ENCODE results near the gene NEURL1.

The NEURL1 gene

DNA sequence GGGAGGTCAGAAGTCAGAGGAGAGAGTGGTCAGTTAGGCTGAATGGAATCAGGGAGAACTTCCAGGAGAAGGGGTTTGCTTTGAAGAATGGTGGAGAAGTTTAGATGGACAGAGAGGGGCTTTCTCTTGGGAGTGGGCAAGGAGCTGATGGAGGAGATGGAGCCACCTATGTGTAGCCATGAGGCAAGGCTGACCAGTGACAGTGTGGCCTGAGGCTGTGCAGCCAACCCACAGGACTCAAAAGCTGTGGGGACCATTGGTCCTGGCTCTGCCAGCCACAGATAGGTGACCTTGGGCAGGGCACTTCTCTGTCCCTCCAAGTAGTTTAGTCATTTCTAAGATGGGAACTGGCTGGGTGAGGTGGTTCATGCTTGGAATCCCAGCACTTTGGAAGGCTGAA is 18.7 kb downstream of the NEURL1 start:
- DNase-seq (ENCODE audit: extremely low read depth, insufficient read length), result no peak
- TF ChIP-seq, protein P1, sequence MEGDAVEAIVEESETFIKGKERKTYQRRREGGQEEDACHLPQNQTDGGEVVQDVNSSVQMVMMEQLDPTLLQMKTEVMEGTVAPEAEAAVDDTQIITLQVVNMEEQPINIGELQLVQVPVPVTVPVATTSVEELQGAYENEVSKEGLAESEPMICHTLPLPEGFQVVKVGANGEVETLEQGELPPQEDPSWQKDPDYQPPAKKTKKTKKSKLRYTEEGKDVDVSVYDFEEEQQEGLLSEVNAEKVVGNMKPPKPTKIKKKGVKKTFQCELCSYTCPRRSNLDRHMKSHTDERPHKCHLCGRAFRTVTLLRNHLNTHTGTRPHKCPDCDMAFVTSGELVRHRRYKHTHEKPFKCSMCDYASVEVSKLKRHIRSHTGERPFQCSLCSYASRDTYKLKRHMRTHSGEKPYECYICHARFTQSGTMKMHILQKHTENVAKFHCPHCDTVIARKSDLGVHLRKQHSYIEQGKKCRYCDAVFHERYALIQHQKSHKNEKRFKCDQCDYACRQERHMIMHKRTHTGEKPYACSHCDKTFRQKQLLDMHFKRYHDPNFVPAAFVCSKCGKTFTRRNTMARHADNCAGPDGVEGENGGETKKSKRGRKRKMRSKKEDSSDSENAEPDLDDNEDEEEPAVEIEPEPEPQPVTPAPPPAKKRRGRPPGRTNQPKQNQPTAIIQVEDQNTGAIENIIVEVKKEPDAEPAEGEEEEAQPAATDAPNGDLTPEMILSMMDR (IDR thresholded peaks at IDR 0.05; ENCODE audit: insufficient read depth, low read length, poor library complexity, severe bottlenecking), result no peak

DNA sequence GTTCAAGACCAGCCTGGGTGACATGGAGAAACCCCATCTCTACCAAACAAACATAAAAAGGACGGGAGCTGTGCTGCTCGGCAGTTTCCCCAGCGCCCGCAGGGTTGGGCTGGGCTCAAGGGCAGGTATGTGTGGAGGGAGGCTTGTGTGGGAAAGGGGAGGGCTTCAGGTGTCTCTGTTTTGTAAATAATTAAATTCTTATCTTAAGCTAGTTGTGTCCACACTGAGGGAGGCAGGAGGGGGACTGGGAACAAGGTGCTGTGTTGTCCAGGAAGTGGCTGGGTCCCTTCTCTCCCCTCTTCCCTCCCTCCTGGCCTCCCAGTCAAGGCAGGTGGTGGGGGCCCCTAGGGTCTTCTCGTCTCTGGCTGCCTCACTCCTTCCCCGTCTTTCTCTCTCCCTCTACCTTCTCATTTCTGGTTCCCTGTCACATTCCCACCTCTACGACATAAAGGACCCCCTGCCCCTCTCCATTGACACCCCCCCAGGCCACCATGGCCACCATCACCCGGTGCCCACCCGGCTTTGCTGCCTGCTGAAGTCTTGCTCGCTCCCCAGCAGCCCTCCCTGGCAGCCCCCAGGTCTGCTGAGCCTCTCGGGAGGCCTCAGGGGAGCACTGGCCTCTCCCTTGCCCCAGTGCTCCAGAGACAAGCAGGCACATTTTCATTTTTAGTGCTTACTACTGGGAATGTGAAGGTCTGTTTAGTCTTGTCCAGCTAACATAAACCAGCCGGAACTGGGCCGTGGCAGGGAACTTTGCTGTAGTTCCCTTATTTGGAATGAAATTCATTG is 19.3 kb downstream of the NEURL1 start:
- DNase-seq (ENCODE audit: extremely low read depth, insufficient read length), result no peak
- no peak overlapping the region for H3K4me3 ChIP-seq (replicated peaks; ENCODE audit: low read depth, low read length)
- no peaks in the 10 kb centered on the region for H3K36me3 ChIP-seq (ENCODE audit: control insufficient read depth, insufficient read depth, low read length)
- TF ChIP-seq, protein P1 (IDR thresholded peaks at IDR 0.05; ENCODE audit: insufficient read depth, low read length, poor library complexity, severe bottlenecking), result no peak
- H3K27me3 ChIP-seq (replicated peaks; ENCODE audit: control insufficient read depth, insufficient read depth, low read length), result no peaks in the 10 kb centered on the region; the same call in 1 of the 2 replicates

More for the DNA sequence above, 18.7 kb downstream of the NEURL1 start:
- Histone ChIP-seq H3K27me3 (replicated peaks; ENCODE audit: control insufficient read depth, insufficient read depth, low read length) (no peaks in the 10 kb centered on the region; the same call in 1 of the 2 replicates), H3K4me3 (replicated peaks; ENCODE audit: low read depth, low read length) (no peak overlapping the region), H3K36me3 (ENCODE audit: control insufficient read depth, insufficient read depth, low read length) (no peaks in the 10 kb centered on the region)

DNA sequence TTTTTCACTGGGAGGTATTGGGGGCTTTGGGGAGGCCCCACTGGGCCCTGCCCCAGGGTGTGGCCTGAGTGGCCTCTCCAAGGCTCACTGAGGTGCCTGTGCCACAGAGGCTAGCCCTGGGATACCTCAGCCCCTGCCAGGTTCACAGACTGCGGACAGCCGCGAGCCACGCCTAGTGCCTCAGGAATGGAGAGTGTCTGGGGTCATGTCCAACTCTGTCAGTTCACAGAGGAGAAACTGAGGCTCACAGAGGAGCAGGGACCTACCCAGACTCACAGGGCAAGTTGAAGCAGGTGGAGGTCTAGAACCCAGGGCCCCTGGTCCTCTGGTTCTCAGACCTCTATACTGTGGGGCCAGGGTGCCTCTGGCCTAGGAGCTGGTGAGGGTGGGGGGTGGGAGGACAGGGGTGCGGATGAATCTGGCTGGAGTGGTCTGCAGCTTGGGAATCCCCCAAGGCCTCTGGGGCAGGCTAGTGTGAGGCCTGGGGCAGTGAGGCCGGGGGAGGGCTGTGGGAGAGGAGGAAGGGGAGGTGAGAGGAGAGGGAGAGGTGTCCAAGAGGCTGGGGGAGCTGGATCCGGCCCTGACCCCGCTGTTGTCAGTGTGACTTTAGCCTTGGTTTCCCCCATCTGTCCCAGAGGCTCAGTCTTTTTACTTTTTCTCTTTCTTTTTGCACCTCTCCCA is 20.0 kb downstream of the NEURL1 start:
- Histone ChIP-seq H3K36me3 (ENCODE audit: control insufficient read depth, insufficient read depth, low read length) (no peaks in the 10 kb centered on the region), H3K4me3 (replicated peaks; ENCODE audit: low read depth, low read length) (no peak overlapping the region), H3K27me3 (replicated peaks; ENCODE audit: control insufficient read depth, insufficient read depth, low read length) (no peaks in the 10 kb centered on the region; the same call in 1 of the 2 replicates)
- DNase-seq (ENCODE audit: extremely low read depth, insufficient read length), result no peak
- TF ChIP-seq, protein P1 (IDR thresholded peaks at IDR 0.05; ENCODE audit: insufficient read depth, low read length, poor library complexity, severe bottlenecking), result no peak

DNA sequence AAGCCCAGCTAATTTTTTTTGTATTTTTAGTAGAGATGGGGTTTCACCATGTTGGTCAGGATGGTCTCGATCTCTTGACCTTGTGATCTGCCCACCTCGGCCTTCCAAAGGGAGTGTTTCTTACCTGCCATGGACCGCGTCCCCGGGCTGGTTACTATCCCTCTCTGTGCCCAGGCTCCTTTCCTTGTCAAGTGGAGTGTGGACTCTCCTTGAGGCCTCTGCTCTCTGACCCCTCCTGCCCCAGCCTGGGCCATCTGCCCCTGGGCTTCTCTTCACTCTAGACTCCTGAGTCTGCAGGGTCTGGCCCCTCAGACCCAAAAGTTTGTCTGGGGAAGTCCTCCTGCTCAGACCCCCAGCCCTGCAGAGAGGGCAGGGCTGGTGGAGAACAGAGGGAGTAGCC is 20.7 kb downstream of the NEURL1 start:
- H3K36me3 ChIP-seq (ENCODE audit: control insufficient read depth, insufficient read depth, low read length), result no peaks in the 10 kb centered on the region
- H3K27me3 ChIP-seq (replicated peaks; ENCODE audit: control insufficient read depth, insufficient read depth, low read length), result no peaks in the 10 kb centered on the region; the same call in 1 of the 2 replicates
- no peak overlapping the region for H3K4me3 ChIP-seq (replicated peaks; ENCODE audit: low read depth, low read length)
- no peak for DNase-seq (ENCODE audit: extremely low read depth, insufficient read length)
- TF ChIP-seq, protein P1 (IDR thresholded peaks at IDR 0.05; ENCODE audit: insufficient read depth, low read length, poor library complexity, severe bottlenecking), result no peak

DNA sequence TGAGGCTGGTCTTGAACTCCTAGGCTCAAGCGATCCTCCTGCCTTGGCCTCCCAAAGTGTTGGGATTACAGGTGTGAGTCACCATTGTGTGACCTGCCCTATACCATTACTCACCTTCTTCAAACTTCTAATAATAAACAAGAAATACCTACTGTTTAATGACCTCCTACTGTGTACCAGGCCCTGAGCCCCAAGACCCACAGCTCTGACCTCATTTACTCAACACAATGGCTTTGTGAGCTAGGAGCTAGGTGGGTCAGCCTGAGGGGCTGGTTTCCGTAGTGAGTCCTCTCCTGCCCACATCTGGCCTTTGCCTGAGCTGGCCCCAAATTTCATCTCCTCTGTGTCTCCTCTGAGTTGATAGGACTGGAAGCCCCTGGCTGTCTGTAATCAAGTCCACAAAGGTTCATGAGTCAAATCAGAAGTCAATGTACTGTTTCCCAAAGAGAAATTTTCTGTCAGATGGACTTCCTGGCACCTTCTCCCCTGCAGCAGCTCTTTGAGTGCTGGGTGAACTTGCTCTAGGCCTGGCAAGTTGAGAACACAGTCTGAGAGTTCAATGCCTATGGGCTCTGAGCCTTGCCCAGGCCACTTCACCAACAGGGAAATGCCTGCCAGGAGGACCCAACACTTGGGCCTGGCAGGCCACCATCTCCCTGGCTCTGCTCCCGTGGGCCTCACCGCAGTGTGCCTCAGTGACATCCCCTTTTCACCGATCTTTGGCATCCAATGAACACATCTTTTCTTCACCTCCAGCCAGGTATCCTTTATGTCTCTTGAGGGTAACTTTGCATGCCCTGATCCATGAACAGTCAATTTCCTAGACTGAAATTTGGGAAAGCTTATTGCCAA is 24.0 kb downstream of the NEURL1 start:
- H3K36me3 ChIP-seq (ENCODE audit: control insufficient read depth, insufficient read depth, low read length), result no peaks in the 10 kb centered on the region
- no peak overlapping the region for H3K4me3 ChIP-seq (replicated peaks; ENCODE audit: low read depth, low read length)
- TF ChIP-seq, protein P1 (IDR thresholded peaks at IDR 0.05; ENCODE audit: insufficient read depth, low read length, poor library complexity, severe bottlenecking), result no peak
- no peak for DNase-seq (ENCODE audit: extremely low read depth, insufficient read length)
- no peaks in the 10 kb centered on the region; the same call in 1 of the 2 replicates for H3K27me3 ChIP-seq (replicated peaks; ENCODE audit: control insufficient read depth, insufficient read depth, low read length)
